Spleen (tissue), 7 donors: ENCODE data around the gene GDPD2.

ENCODE experiments used
- POLR2A ChIP-seq, 3 donors: fragments of 450-650 bp; IDR thresholded peaks; one replicate each; pipeline ENCODE4 v1.5.1; 2017; ENCODE audit warnings: antibody characterized with exemption in 3 of 3, mild to moderate bottlenecking in 1 of 3
- POLR2AphosphoS5 ChIP-seq, 3 donors: sonication (generic); formaldehyde crosslinking; IDR thresholded peaks; one replicate each; pipeline ENCODE4 v1.5.1; 2017; ENCODE audit warnings: antibody characterized with exemption in 3 of 3
- TF ChIP-seq, protein P1 (sequence below), 11 experiments: fragments of 200-600 bp in 7 of 11; fragments of 450-650 bp in 4 of 11; sonication (generic) in 4 of 11; IDR thresholded peaks in 8 of 11; conservative IDR thresholded peaks in 3 of 11; 1 replicate in 7 of 11; 2 replicates in 4 of 11; pipeline versions ENCODE4 v1.4.0 to v1.8.0; 2016 to 2021; ENCODE audit warnings: antibody characterized with exemption in 11 of 11, inconsistent platforms in 4 of 11, mild to moderate bottlenecking in 1 of 11
- donor health status: DM: no; HTN: no; CAD: no; lungs with moderate emphysema.
- donor health status: DM: no; HTN: no; CAD: no.
- donor health status: DM: no; HTN: no; CAD: no.

DNA sequence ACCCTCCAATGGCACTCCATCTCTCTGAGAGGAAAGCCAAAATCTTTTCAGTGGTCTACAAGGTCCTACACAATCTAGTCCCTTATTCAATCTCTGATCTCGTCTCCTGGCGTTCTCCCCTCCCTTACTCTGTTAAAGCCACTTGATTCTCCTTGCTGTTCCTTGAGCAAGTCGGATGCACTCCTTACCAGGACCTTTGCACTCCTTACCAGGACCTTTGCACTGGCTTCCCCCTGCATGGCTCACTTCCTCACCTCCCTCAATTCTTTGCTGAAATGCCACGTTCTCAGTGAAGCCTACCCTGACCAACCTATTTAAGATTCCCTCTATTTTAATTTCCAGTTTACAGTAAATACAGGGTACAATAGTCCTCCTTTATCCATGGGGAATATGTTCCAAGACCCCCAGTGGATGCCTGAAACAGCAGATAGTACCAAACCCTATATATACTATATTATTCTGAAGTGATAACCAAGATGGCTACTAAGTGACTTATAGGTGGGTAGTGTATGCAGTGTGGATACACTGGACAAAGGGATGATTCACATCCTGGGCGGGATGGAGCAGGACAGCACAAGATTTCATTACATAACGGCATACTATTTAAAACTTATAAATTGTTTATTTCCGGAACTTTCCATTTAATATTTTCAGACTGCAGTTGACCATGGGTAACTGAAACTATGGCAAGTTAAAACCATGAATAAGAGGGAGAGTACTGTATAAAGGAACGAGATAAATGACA lies 15.0 kb downstream of the GDPD2 start:
- TF ChIP-seq, protein P1, sequence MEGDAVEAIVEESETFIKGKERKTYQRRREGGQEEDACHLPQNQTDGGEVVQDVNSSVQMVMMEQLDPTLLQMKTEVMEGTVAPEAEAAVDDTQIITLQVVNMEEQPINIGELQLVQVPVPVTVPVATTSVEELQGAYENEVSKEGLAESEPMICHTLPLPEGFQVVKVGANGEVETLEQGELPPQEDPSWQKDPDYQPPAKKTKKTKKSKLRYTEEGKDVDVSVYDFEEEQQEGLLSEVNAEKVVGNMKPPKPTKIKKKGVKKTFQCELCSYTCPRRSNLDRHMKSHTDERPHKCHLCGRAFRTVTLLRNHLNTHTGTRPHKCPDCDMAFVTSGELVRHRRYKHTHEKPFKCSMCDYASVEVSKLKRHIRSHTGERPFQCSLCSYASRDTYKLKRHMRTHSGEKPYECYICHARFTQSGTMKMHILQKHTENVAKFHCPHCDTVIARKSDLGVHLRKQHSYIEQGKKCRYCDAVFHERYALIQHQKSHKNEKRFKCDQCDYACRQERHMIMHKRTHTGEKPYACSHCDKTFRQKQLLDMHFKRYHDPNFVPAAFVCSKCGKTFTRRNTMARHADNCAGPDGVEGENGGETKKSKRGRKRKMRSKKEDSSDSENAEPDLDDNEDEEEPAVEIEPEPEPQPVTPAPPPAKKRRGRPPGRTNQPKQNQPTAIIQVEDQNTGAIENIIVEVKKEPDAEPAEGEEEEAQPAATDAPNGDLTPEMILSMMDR (IDR thresholded peaks at IDR 0.05 in 8 of 11, conservative IDR thresholded peaks at IDR 0.05 in 3 of 11), result no peak
- no peak for TF ChIP-seq POLR2AphosphoS5 (IDR thresholded peaks at IDR 0.05)
- no peak for TF ChIP-seq POLR2A (IDR thresholded peaks at IDR 0.05)
